NCI-H510A (cell line): ENCODE results near the gene MYO1F.
A peak's percentile ranks its signal among the peaks of the same experiment; 100 is the strongest.
"Not testable (repeated sequence)": the region's sequence is repeated elsewhere in the genome, so short reads cannot be mapped to it uniquely, and the experiment has no call there.

ENCODE experiments used
- DNase-seq: peaks from one replicate; lab custom pipeline; 2025; lab: John Stamatoyannopoulos, UW

The MYO1F gene

GRCh38 chr19:8517551-8518442 is 59.4 kb downstream of the MYO1F start:
- DNase-seq, result no peak

DNA sequence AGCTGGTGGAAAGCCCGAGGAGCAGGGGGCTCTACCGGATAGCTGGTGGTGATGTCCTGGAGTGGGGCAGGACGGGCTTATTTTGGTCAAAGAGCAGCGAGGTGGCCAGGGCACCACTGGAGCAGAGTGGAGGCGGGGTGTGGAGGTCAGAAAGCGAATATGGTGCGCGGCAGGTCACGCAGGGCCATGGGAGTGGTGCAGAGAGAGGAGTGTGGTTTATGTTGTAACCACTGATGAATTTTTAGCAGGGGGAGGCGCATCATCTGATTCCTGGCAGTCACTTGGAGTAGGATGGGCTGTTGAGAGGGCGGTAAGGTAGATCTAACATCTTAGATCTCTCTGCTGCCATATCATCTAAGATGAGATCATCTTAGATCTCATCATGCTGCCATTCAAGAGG is 61.9 kb downstream of the MYO1F start:
- no peak for DNase-seq

DNA sequence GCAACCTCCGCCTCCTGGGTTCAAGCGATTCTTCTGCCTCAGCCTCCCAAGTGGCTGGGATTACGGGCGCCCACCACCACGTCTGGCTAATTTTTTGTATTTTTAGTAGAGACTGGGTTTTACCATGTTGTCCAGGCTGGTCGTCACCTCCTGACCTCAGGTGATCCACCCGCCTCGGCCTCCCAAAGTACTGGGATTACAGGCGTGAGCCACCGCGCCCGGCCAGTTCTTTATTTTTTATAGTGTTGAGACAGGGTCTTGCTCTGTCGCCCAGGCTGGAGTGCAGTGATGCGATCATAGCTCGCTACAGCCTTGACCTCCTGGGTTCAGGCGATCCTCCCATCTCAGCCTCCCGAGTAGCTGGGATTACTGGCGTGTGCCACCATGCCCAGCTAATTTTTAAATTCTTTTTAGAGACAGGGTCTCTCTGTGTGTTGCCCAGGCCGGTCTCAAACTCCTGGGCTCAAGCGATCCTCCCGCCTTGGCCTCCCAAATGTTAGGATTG is 62.7 kb downstream of the MYO1F start:
- not testable (repeated sequence) for DNase-seq

- peak; percentile 84 for DNase-seq
These were observed 63.3 kb downstream of the MYO1F start, which contains the start of gene ZNF414 for GRCh38 chr19:8513687-8514504. TSS of gene ZNF414 (minus strand) at chr19:8514167. CDS start at chr19:8514046, 121 bp downstream.

DNA sequence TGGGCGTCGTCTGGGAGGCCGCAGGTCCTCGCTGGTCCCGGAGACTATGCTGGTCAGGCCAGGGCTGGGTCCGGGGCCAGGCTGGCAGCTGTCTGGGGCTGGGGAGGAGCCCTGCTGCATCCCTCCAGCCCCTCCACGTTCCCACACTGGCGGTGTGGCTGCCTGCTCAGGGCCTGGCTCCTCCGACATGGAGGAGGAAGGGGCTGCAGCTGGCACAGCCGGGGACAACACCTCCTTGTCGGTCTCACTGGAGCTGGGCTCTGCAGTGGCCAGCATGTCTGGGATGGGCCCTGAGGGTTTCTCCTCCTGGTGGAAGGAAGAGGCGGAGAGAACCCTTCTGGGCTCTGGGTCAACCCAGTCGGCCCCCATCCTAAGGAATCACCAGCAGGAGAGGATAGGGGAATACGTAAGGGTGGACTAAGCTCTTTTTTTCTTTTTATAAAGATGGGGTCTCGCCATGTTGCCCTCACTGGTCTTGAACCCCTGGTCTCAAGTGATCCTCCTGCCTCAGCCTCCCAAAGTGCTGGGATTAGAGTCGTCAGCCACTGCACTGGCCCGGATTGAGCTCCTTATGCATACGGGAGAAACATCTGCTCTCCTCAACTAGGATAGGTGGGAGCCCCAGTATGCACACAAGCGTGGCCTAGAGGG is 64.1 kb downstream of the MYO1F start:
- no peak for DNase-seq

GRCh38 chr19:8512115-8512967 is 64.9 kb downstream of the MYO1F start:
- DNase-seq, result no peak

DNA sequence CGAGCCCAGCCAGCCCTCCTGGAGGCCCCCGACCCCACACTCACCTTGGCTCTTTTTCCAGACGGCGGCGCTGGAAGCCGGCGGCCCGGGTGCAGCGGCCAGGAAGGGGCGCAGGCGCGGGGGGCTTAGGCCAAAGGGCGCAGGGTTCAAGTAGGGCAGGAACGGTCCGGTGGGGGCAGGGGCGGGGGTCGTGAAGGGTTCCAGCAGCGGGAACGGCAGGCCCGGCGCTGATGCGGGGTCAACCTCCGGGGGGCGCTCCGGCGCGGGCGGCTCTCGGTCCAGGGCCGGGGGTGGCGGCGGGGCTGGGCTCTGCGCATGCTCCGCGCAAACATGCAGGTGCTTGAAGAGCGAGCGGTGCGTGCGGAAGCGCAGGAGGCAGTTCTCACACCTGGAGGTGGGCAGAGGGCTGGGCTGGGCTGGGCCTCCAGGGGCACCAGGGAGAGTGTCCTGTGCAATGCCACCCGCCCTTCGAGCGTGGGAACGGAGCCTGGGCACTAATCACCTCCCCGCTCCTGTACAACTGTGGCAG is 65.6 kb downstream of the MYO1F start:
- DNase-seq, result no peak

DNA sequence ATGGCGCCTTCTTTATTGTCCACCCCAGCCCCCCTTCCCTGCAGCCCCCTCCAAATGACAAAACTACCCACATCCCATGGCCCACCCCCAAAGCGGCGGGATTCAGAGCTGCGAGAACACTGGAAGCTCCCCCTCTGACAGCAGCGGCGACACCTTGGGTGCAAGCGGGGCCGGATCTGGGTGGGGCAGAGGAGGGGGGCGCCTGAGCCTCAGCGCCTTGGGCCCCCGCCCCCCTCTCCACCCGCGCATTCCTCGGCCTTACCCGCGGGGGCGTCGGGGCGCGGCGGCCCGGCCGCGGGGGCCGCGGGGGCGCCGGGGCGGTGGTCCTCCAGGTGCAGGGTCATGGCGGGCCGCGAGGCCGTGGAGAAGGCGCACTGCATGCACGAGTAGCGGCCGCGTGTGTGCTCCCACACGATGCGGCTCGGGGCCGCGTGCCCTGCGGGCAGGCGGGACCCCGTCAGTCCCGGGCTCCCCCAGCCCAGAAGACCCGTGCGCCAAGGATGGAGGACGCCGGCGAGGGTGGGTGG is 66.6 kb downstream of the MYO1F start:
- DNase-seq, result no peak

DNA sequence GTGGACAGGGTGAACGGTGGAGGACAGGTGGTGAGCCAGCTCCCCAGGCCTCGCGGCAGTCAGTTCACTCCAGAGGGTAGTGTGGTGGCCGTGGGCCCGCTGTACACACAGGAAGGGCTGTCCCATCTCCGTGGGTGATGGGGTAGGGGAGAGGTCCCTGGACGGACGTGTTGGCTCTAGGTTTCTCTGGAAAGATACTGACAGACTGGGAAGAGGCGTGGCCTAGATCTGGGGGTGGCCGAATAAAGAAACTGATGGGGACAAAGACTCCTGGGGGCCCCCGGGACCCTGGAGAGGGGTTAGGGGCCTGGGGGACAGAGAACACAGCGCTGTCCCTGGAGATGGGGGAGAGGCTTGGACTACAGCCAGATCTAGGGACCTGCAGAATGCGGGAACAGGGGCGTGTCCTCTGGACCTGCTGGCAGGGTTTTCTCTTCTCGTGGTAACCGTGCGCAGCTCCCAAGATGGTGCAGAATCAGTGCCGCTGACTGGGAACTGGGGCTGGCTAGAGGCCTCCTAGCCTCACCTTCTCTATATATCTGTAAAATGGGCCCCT is 70.8 kb downstream of the MYO1F start:
- DNase-seq, result no peak

- no peak for DNase-seq
These were observed 71.4 kb downstream of the MYO1F start for GRCh38 chr19:8505680-8506401.

- DNase-seq, result no peak
These were observed 72.3 kb downstream of the MYO1F start for GRCh38 chr19:8504919-8505318.

- DNase-seq, result no peak
These were observed 73.1 kb downstream of the MYO1F start for GRCh38 chr19:8504171-8504570.

DNA sequence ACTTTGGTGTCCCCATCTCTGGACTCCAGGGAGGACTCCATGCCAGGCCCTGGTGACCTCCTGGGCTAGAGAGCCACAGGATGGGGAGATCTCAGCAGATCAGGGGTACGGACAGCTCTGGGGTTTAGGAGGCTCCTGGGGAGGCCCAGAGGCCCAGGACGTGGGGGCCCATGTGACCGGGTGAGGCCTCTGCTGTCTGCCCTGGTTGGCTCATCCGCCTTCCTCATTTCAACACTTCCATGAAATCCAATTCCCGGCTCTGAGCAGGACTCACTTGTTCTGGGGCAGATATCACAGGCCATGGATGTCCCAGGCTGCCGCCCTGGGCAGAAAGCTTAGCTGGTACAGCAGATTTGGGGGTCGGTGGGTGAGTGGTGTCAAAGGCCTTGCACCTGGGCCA is 73.7 kb downstream of the MYO1F start:
- no peak for DNase-seq

DNA sequence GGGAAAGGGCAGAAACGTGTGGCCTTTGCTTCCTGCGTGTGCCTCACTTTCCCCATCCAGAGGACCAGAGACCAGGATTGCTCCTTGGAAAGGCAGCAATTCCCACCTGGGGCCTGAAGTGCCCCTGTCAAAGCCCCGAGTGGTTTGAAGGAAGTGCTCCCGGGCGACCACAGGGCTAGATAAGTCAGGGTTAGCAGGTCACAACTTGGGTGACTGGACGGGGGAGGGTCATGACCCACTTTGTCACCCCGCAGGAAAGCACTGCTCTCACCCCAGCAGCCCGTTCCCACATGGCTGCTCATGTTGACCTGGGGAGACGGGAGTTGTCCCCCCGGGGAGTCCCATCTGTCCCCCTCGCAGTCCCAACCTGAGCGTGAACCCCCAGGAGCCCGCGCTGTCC is 75.3 kb downstream of the MYO1F start:
- no peak for DNase-seq

DNA sequence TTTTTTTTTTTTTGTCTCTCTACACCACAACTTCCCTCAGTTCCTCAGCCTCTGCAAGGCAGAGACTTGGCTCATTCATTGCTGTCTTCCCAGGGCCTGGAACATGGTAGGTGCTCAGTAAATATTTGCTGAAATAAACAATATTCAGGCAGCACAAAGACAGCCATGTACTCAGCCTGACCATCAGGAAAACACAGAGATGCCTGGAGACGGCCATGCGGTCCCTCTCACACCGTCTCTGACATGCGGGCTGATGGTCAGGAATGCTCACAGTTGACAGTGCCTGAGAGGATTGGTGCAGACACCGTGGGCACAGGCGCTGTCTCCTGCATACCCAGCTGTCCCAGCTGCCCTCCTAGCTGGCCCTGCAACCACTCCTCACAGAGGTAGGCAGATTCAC is 75.7 kb downstream of the MYO1F start:
- no peak for DNase-seq

GRCh38 chr19:8500158-8500557 is 77.1 kb downstream of the MYO1F start:
- no peak for DNase-seq

- no peak for DNase-seq
These were observed 78.0 kb downstream of the MYO1F start for GRCh38 chr19:8499048-8499833.

DNA sequence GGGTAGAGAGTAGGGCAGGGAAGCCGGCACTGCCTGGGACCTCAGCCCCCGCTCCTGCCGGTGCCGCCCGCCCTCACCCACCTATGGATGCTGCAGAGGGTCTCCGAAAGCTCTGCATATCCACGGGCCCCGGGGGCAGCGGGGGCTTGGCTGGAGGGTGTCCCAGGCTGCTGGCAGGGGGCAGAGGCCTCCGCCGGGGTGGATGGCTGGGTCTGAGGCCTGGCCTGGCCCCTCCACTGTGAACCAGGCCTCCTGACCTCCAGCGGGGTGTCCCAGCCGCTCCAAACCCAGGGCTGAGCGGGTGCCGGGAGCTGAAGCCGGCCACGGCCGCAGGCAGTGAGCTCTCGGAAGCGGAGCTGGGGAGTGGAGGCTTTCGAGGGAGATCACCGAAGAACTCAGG is 78.9 kb downstream of the MYO1F start:
- DNase-seq, result no peak

GRCh38 chr19:8494158-8494557 is 83.1 kb downstream of the MYO1F start:
- DNase-seq, result no peak
